Panc1 (cell line): Measurements from ENCODE around the gene LDLRAD4. TPM values are rescaled to one million over a fixed set of nuclear protein-coding genes. Genes with fewer than 3 reads are reported as not detected.

Source experiments
- ATAC-seq: fragments of 200-7000 bp; cut with Tn5 transposase; 2 replicates; pipeline ENCODE4 v1.9.1; 2020; ENCODE audit warnings: mild to moderate bottlenecking, moderate library complexity
- BruUV-seq: library from RNA; stranded (reverse); fragments of 400-500 nt; replicated peaks from 2 replicates; lab custom pipeline; 2021; lab: Mats Ljungman, UMichigan
- CTCF ChIA-PET: fragments of 300-600 bp; sonication (Branson Sonifier 250); formaldehyde crosslinking; loops from one replicate; lab custom pipeline; 2022; ENCODE audit warnings: antibody characterized with exemption; lab: Charles Lee
- POLR2A ChIA-PET: fragments of 300-600 bp; sonication (Branson Sonifier 250); formaldehyde crosslinking; loops from one replicate; lab custom pipeline; 2022; ENCODE audit warnings: antibody characterized with exemption; lab: Charles Lee
- DNase-seq: peaks from one replicate; pipeline ENCODE4 v3.0.0-alpha.2; 2010; ENCODE audit warnings: low read depth, low spot score
- H3K27ac ChIP-seq: 2 replicates; pipeline ENCODE4 v1.5.1; 2011; ENCODE audit warnings: mild to moderate bottlenecking, low read length, inconsistent platforms
- H3K27me3 ChIP-seq: fragments of 200-500 bp; sonication (Bioruptor generic); 2 replicates; pipeline ENCODE4 v1.6.0; 2014; ENCODE audit warnings: low read length, inconsistent platforms; ENCODE audit not compliant: control insufficient read depth, insufficient read depth
- H3K36me3 ChIP-seq: fragments of 200-500 bp; sonication (Bioruptor generic); 2 replicates; pipeline ENCODE4 v1.5.1; 2014; ENCODE audit warnings: inconsistent platforms, mild to moderate bottlenecking, low read length, moderate library complexity; ENCODE audit not compliant: control insufficient read depth, insufficient read depth
- H3K4me1 ChIP-seq: 2 replicates; pipeline ENCODE4 v1.5.1; 2011; ENCODE audit warnings: inconsistent platforms, mild to moderate bottlenecking, low read length, moderate library complexity; ENCODE audit not compliant: control insufficient read depth, insufficient read depth
- H3K4me3 ChIP-seq, 2 experiments: 2 replicates each; pipeline ENCODE4 v1.5.1; 2011 to 2012; ENCODE audit warnings: low read depth in 2 of 2, low read length in 2 of 2, mild to moderate bottlenecking in 2 of 2, inconsistent platforms in 1 of 2, moderate library complexity in 1 of 2
- H3K9me3 ChIP-seq: fragments of 200-500 bp; sonication (Bioruptor generic); 2 replicates; pipeline ENCODE4 v1.5.1; 2014; ENCODE audit warnings: low read depth, mild to moderate bottlenecking, inconsistent platforms, low read length, moderate library complexity; ENCODE audit not compliant: control insufficient read depth, insufficient read depth
- POLR2AphosphoS5 ChIP-seq: IDR thresholded peaks from 2 replicates; pipeline ENCODE4 v1.6.1; 2012; ENCODE audit warnings: mild to moderate bottlenecking, low read depth, low read length, moderate library complexity
- SIN3A ChIP-seq: IDR thresholded peaks from 2 replicates; pipeline ENCODE4 v1.6.1; 2012; ENCODE audit warnings: low read depth, mild to moderate bottlenecking, low read length, moderate library complexity, borderline replicate concordance; ENCODE audit not compliant: insufficient read depth
- TCF7L2 ChIP-seq: IDR thresholded peaks from 2 replicates; pipeline ENCODE4 v1.6.1; 2011; ENCODE audit warnings: mild to moderate bottlenecking, low read depth, low read length, inconsistent platforms
- in situ Hi-C: cut with HindIII; loops from 2 replicates; pipeline ENCODE4 v1.10.0; 2016; ENCODE audit warnings: low sequenced_read_pairs, low pct_unique_long_range_greater_than_20kb
- intact Hi-C: fragments of 100-400 bp; cut with micrococcal nuclease; formaldehyde crosslinking; loops from one replicate; pipeline ENCODE4 v1.10.0; 2022; ENCODE audit not compliant: unreplicated experiment
- total RNA-seq: library from RNA; stranded (reverse); gene quantifications from one replicate; pipeline ENCODE4 v1.2.1, GENCODE V29; 2021; ENCODE audit not compliant: unreplicated experiment
- TF ChIP-seq, protein P1 (sequence below), 2 experiments: IDR thresholded peaks; 2 replicates each; pipeline ENCODE4 v1.6.1; 2011 to 2012; ENCODE audit warnings: low read depth in 2 of 2, control low read depth in 1 of 2, low read length in 1 of 2, mild to moderate bottlenecking in 1 of 2, moderate library complexity in 1 of 2; ENCODE audit not compliant: insufficient read depth in 1 of 2
- TF ChIP-seq, protein P2 (sequence below): fragments of 450-650 bp; IDR thresholded peaks from 2 replicates; pipeline ENCODE4 v1.5.1; 2017; ENCODE audit warnings: mild to moderate bottlenecking

LDLRAD4 gene
- total RNA-seq, 1 experiment from 2014 or later = 0.28 TPM

DNA sequence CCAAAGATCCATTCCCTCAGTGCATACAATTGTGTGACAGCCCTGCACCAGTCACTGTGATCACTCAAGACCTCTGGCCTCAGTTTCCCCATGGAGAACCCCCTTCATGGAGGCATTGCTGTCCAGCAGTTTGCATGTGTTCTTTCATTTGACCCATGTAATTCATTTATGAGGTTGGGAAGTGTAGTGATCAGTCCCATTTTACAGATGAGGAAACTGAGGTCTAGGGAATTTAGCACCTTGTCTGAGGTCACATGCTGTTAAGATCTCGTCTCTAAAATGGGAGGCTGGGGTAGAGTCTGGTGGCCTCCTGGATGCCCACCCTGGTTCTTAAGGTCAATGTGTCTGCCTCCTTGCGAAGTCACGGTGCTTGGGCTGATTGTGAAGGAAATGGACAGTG is 19.1 kb downstream of the LDLRAD4 start:
- BruUV-seq = no TSS peak
- no peaks in the 10 kb centered on the region; the same call in 1 of the 2 replicates for H3K27me3 ChIP-seq
- in situ Hi-C loops = no loop called here

DNA sequence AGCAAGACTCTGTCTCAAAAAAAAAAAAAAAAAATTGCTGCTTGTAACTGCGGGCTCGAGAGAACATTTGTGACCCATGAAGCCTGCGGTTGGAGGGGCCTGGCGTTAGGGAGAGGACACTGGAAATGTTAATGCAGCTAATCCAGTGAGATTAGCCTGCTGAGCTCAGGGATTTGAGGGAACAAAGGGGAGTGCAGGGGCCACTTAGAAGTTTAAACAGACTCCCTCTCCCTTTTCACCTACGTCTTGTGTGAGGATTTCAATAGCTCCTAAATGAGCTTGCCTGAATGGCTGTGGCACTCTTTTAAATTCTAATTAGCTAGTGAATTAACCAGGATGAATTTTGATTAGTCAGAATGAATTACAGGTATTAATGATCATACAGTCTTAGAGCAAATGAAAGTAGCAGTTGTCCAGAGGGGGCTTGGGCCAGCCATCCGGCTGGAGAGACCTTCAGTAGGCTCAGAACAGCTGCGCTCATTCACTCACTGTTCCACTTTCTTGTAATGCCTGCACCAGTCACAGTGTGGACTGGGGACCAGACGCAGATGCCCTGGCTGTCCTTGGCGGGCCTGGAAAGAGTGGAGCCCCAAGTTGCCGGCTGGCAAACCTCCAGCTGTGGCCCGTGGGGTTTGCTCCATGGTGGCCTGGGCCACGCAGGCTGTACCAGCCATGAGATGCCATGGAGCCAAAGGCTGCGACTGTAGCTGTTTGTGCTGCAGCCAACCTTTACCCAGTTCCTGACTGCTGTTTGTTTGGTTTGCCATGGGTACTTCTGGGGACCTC is 20.8 kb downstream of the LDLRAD4 start:
- TF ChIP-seq POLR2AphosphoS5 = no peak
- no peak for TF ChIP-seq SIN3A
- TF ChIP-seq, protein P1, sequence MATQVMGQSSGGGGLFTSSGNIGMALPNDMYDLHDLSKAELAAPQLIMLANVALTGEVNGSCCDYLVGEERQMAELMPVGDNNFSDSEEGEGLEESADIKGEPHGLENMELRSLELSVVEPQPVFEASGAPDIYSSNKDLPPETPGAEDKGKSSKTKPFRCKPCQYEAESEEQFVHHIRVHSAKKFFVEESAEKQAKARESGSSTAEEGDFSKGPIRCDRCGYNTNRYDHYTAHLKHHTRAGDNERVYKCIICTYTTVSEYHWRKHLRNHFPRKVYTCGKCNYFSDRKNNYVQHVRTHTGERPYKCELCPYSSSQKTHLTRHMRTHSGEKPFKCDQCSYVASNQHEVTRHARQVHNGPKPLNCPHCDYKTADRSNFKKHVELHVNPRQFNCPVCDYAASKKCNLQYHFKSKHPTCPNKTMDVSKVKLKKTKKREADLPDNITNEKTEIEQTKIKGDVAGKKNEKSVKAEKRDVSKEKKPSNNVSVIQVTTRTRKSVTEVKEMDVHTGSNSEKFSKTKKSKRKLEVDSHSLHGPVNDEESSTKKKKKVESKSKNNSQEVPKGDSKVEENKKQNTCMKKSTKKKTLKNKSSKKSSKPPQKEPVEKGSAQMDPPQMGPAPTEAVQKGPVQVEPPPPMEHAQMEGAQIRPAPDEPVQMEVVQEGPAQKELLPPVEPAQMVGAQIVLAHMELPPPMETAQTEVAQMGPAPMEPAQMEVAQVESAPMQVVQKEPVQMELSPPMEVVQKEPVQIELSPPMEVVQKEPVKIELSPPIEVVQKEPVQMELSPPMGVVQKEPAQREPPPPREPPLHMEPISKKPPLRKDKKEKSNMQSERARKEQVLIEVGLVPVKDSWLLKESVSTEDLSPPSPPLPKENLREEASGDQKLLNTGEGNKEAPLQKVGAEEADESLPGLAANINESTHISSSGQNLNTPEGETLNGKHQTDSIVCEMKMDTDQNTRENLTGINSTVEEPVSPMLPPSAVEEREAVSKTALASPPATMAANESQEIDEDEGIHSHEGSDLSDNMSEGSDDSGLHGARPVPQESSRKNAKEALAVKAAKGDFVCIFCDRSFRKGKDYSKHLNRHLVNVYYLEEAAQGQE (IDR thresholded peaks at IDR 0.05; ENCODE audit: insufficient read depth in 1 of 2, low read depth in 2 of 2, low read length in 1 of 2) = no peak
- TF ChIP-seq TCF7L2 = no peak
- TF ChIP-seq, protein P2, sequence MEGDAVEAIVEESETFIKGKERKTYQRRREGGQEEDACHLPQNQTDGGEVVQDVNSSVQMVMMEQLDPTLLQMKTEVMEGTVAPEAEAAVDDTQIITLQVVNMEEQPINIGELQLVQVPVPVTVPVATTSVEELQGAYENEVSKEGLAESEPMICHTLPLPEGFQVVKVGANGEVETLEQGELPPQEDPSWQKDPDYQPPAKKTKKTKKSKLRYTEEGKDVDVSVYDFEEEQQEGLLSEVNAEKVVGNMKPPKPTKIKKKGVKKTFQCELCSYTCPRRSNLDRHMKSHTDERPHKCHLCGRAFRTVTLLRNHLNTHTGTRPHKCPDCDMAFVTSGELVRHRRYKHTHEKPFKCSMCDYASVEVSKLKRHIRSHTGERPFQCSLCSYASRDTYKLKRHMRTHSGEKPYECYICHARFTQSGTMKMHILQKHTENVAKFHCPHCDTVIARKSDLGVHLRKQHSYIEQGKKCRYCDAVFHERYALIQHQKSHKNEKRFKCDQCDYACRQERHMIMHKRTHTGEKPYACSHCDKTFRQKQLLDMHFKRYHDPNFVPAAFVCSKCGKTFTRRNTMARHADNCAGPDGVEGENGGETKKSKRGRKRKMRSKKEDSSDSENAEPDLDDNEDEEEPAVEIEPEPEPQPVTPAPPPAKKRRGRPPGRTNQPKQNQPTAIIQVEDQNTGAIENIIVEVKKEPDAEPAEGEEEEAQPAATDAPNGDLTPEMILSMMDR = no peak
- no TSS peak for BruUV-seq
- in situ Hi-C loops (no loop called here), intact Hi-C loops (no loop called here)
- no peaks in the 10 kb centered on the region for H3K9me3 ChIP-seq
- ChIA-PET POLR2A (no interaction called here), CTCF (interaction anchor here (0.7 kb wide), 2 partner anchors 318 to 1118 kb away, joined by 6 to 8 read pairs; no protein-coding TSS in a partner anchor)
- H3K4me1 ChIP-seq = no peaks in the 10 kb centered on the region
- no peak overlapping the region for H3K27ac ChIP-seq
- no peak overlapping the region for H3K4me3 ChIP-seq
- no peaks in the 10 kb centered on the region; the same call in 1 of the 2 replicates for H3K27me3 ChIP-seq
- H3K36me3 ChIP-seq = no peaks in the 10 kb centered on the region
- no peak for DNase-seq
- ATAC-seq = no peak

More for the DNA sequence above, 19.1 kb downstream of the LDLRAD4 start:
- no peak for DNase-seq
- H3K36me3 ChIP-seq = no peaks in the 10 kb centered on the region
- no peaks in the 10 kb centered on the region for H3K9me3 ChIP-seq
- POLR2A ChIA-PET = no interaction called here
- no peak for ATAC-seq
- no peak overlapping the region for H3K4me3 ChIP-seq
- no peak for TF ChIP-seq SIN3A
- TF ChIP-seq, protein P2 = no peak
- no peak for TF ChIP-seq TCF7L2
- no peak for TF ChIP-seq POLR2AphosphoS5
- TF ChIP-seq, protein P1 (IDR thresholded peaks at IDR 0.05; ENCODE audit: insufficient read depth in 1 of 2, low read depth in 2 of 2, low read length in 1 of 2) = no peak
- no peak overlapping the region for H3K27ac ChIP-seq
- no peaks in the 10 kb centered on the region for H3K4me1 ChIP-seq
- CTCF ChIA-PET = no interaction called here
- intact Hi-C loops = no loop called here
